HepG2 (cell line): ENCODE results near the gene OSBPL10.

Experiments used
- POLR2AphosphoS2 ChIP-seq: IDR thresholded peaks from 2 replicates; pipeline ENCODE4 v1.6.1; 2011; ENCODE audit warnings: low read depth, low read length, improper control_type of control experiment
- SMC3 ChIP-seq: IDR thresholded peaks from 2 replicates; pipeline ENCODE4 v1.6.1; 2011; ENCODE audit warnings: low read length, improper control_type of control experiment
- SNAPC2 ChIP-seq: sonication (generic); formaldehyde crosslinking; IDR thresholded peaks from 2 replicates; pipeline ENCODE4 v1.8.1; 2022; ENCODE audit warnings: mild to moderate bottlenecking, missing genetic modification reagents
- SUZ12 ChIP-seq: fragments of 150-350 bp; IDR thresholded peaks from 2 replicates; pipeline ENCODE4 v1.6.1; 2014; ENCODE audit warnings: low read depth, low read length
- TOE1 ChIP-seq: sonication (generic); formaldehyde crosslinking; IDR thresholded peaks from 2 replicates; pipeline ENCODE4 v1.4.0; 2020; ENCODE audit warnings: mild to moderate bottlenecking, missing genetic modification reagents

GRCh38 chr3:31895471-31895870, 85.6 kb downstream of the OSBPL10 start:
- TF ChIP-seq SMC3, result no peak
- no peak for TF ChIP-seq SNAPC2 (CRISPR knock-in tag)
- TF ChIP-seq POLR2AphosphoS2, result no peak
- no peak for TF ChIP-seq SUZ12
- TF ChIP-seq TOE1 (CRISPR knock-in tag), result no peak
